Spleen (tissue), 11 donors: Measurements from ENCODE around the gene UBAP2L. TPM values are rescaled to one million over a fixed set of nuclear protein-coding genes. Genes with fewer than 3 reads are reported as not detected.

ENCODE experiments used
- DNase-seq: peaks from one replicate; pipeline ENCODE4 v3.0.0-alpha.2; 2020
- H3K27ac ChIP-seq, 8 donors: fragments of 200-600 bp; sonication (generic) in 7 of 8; 1 replicate in 4 of 8; 2 replicates in 4 of 8; pipeline versions ENCODE4 v1.5.0 to v1.8.0; 2016 to 2021; ENCODE audit warnings: inconsistent platforms in 4 of 8, mild to moderate bottlenecking in 4 of 8, moderate library complexity in 1 of 8
- H3K27me3 ChIP-seq, 7 donors: fragments of 200-600 bp; sonication (generic) in 6 of 7; replicated peaks in 1 of 7; 1 replicate in 4 of 7; 2 replicates in 3 of 7; pipeline versions ENCODE4 v1.5.0 to v1.8.0; 2016 to 2021; ENCODE audit warnings: inconsistent platforms in 3 of 7, mild to moderate bottlenecking in 1 of 7
- H3K36me3 ChIP-seq, 6 donors: fragments of 200-600 bp; sonication (generic) in 5 of 6; 1 replicate in 4 of 6; 2 replicates in 2 of 6; pipeline versions ENCODE4 v1.5.0 to v1.8.0; 2016 to 2021; ENCODE audit warnings: inconsistent platforms in 2 of 6
- H3K4me1 ChIP-seq, 6 donors: fragments of 200-600 bp; sonication (generic) in 5 of 6; 1 replicate in 3 of 6; 2 replicates in 3 of 6; pipeline versions ENCODE4 v1.5.0 to v1.8.0; 2016 to 2021; ENCODE audit warnings: inconsistent platforms in 3 of 6
- H3K4me3 ChIP-seq, 8 donors: fragments of 200-600 bp; sonication (generic) in 7 of 8; 1 replicate in 4 of 8; 2 replicates in 4 of 8; pipeline versions ENCODE4 v1.5.0 to v1.8.0; 2016 to 2021; ENCODE audit warnings: inconsistent platforms in 4 of 8, mild to moderate bottlenecking in 4 of 8, moderate library complexity in 2 of 8
- H3K9me3 ChIP-seq, 8 donors: fragments of 200-600 bp; sonication (generic) in 7 of 8; 1 replicate in 4 of 8; 2 replicates in 4 of 8; pipeline versions ENCODE4 v1.5.0 to v1.8.0; 2016 to 2021; ENCODE audit warnings: inconsistent platforms in 4 of 8
- CTCF ChIP-seq, 11 experiments: fragments of 200-600 bp in 7 of 11; fragments of 450-650 bp in 4 of 11; sonication (generic) in 4 of 11; IDR thresholded peaks in 8 of 11; conservative IDR thresholded peaks in 3 of 11; 1 replicate in 7 of 11; 2 replicates in 4 of 11; pipeline versions ENCODE4 v1.4.0 to v1.8.0; 2016 to 2021; ENCODE audit warnings: antibody characterized with exemption in 11 of 11, inconsistent platforms in 4 of 11, mild to moderate bottlenecking in 1 of 11
- POLR2A ChIP-seq, 3 donors: fragments of 450-650 bp; IDR thresholded peaks; one replicate each; pipeline ENCODE4 v1.5.1; 2017; ENCODE audit warnings: antibody characterized with exemption in 3 of 3, mild to moderate bottlenecking in 1 of 3
- POLR2AphosphoS5 ChIP-seq, 3 donors: sonication (generic); formaldehyde crosslinking; IDR thresholded peaks; one replicate each; pipeline ENCODE4 v1.5.1; 2017; ENCODE audit warnings: antibody characterized with exemption in 3 of 3
- WGBS, 5 donors: extraction: QIAGEN DNeasy Blood & Tissue Kit in 3 of 5; methylation state at CpG; one replicate each; pipeline versions ENCODE4 v1.1.5 to v1.1.7; 2013 to 2018; 5-methylcytosine and 5-hydroxymethylcytosine counted together
- intact Hi-C: fragments of 100-400 bp; cut with DNase I; formaldehyde crosslinking; loops from one replicate; pipeline ENCODE4 v1.15.0; 2023; ENCODE audit warnings: low total_unique reads
- polyA plus RNA-seq, 3 donors: library from polyadenylated mRNA; stranded (reverse); fragments of 200-250 nt; gene quantifications; one replicate each; pipeline ENCODE4 v1.2.1, GENCODE V29; 2013
- total RNA-seq, 7 donors: library from RNA; depleted of rRNA in 3 of 7; stranded (reverse); fragments of >200 nt in 3 of 7; fragmentation: NEBNext Ultra II Directional in 4 of 7; extraction: Animal tissue kit (Norgen Biotek cat#: 25700) in 4 of 7; gene quantifications; one replicate each; pipeline versions ENCODE4 v1.1.0 to v1.2.1, GENCODE V29; 2016 to 2021
- donor health status: healthy with polysubstance abuse.
- donor health status: DM: no; HTN: no; CAD: no; lungs with moderate emphysema.
- donor health status: DM: no; HTN: no; CAD: no.
- donor health status: Bipolar disorder and iron deficiency.
- donor health status: healthy.
- donor health status: DM: no; HTN: no; CAD: no.
- donor health status: DM: yes; HTN: yes; CAD: no.

UBAP2L gene
- total and polyA plus RNA-seq, 10 donors = 36.8 to 156 (median 97.2) TPM

DNA sequence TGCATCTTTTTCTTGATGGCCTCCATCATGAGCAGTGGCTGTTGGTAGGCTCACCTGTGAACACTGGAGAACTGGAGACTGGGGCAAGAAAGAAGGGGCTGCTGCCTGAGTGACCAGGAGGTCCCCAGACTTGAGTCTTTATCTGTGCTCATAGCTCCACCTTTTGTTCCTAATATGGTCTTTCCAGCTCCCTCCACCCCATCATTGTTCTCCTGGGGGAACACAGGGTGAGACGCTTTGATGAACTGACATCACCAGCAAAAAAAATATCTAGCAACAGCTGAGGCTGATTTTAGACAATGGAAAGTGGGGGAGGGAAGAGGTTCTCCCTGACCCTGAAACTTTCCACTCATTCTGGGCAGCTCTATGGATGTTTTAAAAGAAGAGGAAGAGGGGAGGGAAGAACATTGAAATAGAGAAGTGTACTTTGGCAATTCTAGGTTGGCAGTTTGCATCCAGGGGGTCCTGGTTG, 28.7 kb upstream of the UBAP2L start, which contains the start of gene TPM3:
Gene TPM3, minus strand, starts transcription at position 111 of the 472 bp plus-strand sequence. Its CDS starts 82 bp downstream, at position 29.
- no peak for DNase-seq
- peak within 1 kb of the TSS in 2 of 8 donors; percentile 7 to 25 for H3K27ac ChIP-seq
- H3K27me3 ChIP-seq = peaks cover 0 to 4% (median 0%) of the 10 kb centered on the region in 7 donors
- H3K36me3 ChIP-seq = no peaks in the 10 kb centered on the region
- intact Hi-C loops = no loop called here
- 3 to 18% (median 7%) methylated on average over 1 of the region's 1 CpG for WGBS, 5 donors
- H3K9me3 ChIP-seq = no peaks in the 10 kb centered on the region
- TF ChIP-seq CTCF (IDR thresholded peaks at IDR 0.05 in 8 of 11, conservative IDR thresholded peaks at IDR 0.05 in 3 of 11) (no peak), POLR2AphosphoS5 (IDR thresholded peaks at IDR 0.05) (no peak), POLR2A (IDR thresholded peaks at IDR 0.05) (no peak)
- no peak within 1 kb of the TSS for H3K4me3 ChIP-seq
- peaks cover 0 to 23% (median 4%) of the 10 kb centered on the region in 6 donors for H3K4me1 ChIP-seq

GRCh38 chr1:154192476-154192875, 28.3 kb upstream of the UBAP2L start:
- 28 to 45% (median 36%) methylated on average over 3 of the region's 3 CpGs for WGBS, 5 donors
- H3K27me3 ChIP-seq = peaks cover 0 to 3% (median 0%) of the 10 kb centered on the region in 7 donors
- H3K4me3 ChIP-seq = no peak overlapping the region
- no peak for DNase-seq
- peaks cover 0 to 23% (median 4%) of the 10 kb centered on the region in 6 donors for H3K4me1 ChIP-seq
- intact Hi-C loops = no loop called here
- peak overlapping the region in 1 of 8 donors; percentile 7 for H3K27ac ChIP-seq
- TF ChIP-seq POLR2AphosphoS5 (IDR thresholded peaks at IDR 0.05) (no peak), CTCF (IDR thresholded peaks at IDR 0.05 in 8 of 11, conservative IDR thresholded peaks at IDR 0.05 in 3 of 11) (no peak)
- H3K36me3 ChIP-seq = no peaks in the 10 kb centered on the region
- H3K9me3 ChIP-seq = no peaks in the 10 kb centered on the region

- Histone ChIP-seq H3K9me3 (no peaks in the 10 kb centered on the region), H3K36me3 (no peaks in the 10 kb centered on the region), H3K4me3 (no peak overlapping the region), H3K4me1 (peaks cover 0 to 23% (median 4%) of the 10 kb centered on the region in 6 donors), H3K27me3 (no peaks in the 10 kb centered on the region), H3K27ac (no peak overlapping the region)
- WGBS, 5 donors = 59 to 76% (median 69%) methylated on average over 7 to 8 of the region's 8 CpGs
- intact Hi-C loops = no loop called here
- no peak for DNase-seq
- TF ChIP-seq CTCF (IDR thresholded peaks at IDR 0.05 in 8 of 11, conservative IDR thresholded peaks at IDR 0.05 in 3 of 11) (no peak), POLR2A (IDR thresholded peaks at IDR 0.05) (no peak), POLR2AphosphoS5 (IDR thresholded peaks at IDR 0.05) (no peak)
Observed at GRCh38 chr1:154193821-154194220, 26.9 kb upstream of the UBAP2L start.

DNA sequence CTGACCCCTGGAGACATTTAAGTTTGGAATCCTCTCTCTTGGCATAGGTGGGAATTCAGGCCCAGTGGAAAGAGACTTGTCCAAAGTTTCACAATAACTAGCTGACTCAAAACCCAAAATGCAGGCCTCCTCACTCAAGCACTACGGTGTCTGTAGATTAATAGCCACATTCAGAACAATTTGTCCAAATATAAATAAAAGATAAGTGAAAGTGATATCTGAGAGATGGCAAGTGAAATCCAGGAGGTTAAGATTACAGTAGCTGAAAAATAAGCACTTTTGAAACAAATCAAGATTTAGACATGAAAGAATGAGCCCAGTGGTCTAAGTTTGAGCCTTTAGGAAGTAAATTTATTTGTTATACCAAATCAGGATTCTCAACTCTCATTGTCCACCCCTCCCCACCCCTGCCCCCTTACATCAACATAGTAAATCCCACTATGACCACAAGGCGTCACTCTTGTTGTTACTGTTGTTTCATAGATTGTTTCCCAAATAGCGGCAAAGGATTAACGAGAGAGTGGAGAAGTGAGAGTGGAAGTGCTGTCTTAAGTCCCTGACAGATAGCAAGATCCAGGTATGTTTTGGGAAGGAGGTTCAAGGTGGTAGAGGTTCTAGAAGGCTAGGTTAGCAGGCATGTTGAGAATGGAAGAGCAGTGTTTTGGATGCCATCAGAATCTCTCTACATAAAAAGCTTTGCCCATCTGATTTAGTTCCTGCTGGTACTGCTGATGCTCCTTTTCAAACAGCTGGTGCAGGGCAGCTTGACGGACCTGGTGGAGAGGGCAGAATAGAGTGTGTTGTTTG, 21.8 kb upstream of the UBAP2L start:
- H3K27me3 ChIP-seq = no peaks in the 10 kb centered on the region
- no peak for TF ChIP-seq POLR2AphosphoS5 (IDR thresholded peaks at IDR 0.05)
- TF ChIP-seq CTCF (IDR thresholded peaks at IDR 0.05 in 8 of 11, conservative IDR thresholded peaks at IDR 0.05 in 3 of 11) = peak; percentile 29 to 74 (median 61)
- no peak for TF ChIP-seq POLR2A (IDR thresholded peaks at IDR 0.05)
- H3K9me3 ChIP-seq = no peaks in the 10 kb centered on the region
- H3K36me3 ChIP-seq = no peaks in the 10 kb centered on the region
- intact Hi-C loops = no loop called here
- peaks cover 0 to 13% (median 5%) of the 10 kb centered on the region in 6 donors for H3K4me1 ChIP-seq
- WGBS, 5 donors = 8 to 14% (median 13%) methylated on average over 5 of the region's 5 CpGs
- DNase-seq = no peak
- H3K4me3 ChIP-seq = no peak overlapping the region
- H3K27ac ChIP-seq = peak overlapping the region in 2 of 8 donors; percentile 2
